Tibial artery (tissue), 4 donors: ENCODE results near the gene ACSL6.

Experiments
- DNase-seq, 2 donors: peaks; one replicate each; pipeline ENCODE4 v3.0.0-alpha.2; 2019
- H3K27ac ChIP-seq, 2 donors: fragments of 200-600 bp; sonication (generic) in 1 of 2; 1 replicate in 1 of 2; 2 replicates in 1 of 2; pipeline ENCODE4 v1.5.1; 2018 to 2019; ENCODE audit warnings: mild to moderate bottlenecking in 1 of 2
- H3K27me3 ChIP-seq, 2 donors: fragments of 200-600 bp; sonication (generic) in 1 of 2; one replicate each; pipeline versions ENCODE4 v1.5.1 to v1.6.0; 2016 to 2019
- H3K36me3 ChIP-seq, 3 donors: fragments of 200-600 bp; sonication (generic) in 2 of 3; one replicate each; pipeline ENCODE4 v1.5.1; 2016 to 2019; ENCODE audit warnings: mild to moderate bottlenecking in 2 of 3
- H3K4me1 ChIP-seq, 4 donors: fragments of 200-600 bp; sonication (generic) in 2 of 4; 1 replicate in 3 of 4; 2 replicates in 1 of 4; pipeline ENCODE4 v1.5.1; 2016 to 2019
- H3K4me3 ChIP-seq, 2 donors: fragments of 200-600 bp; sonication (generic) in 1 of 2; 1 replicate in 1 of 2; 2 replicates in 1 of 2; pipeline ENCODE4 v1.5.1; 2018 to 2019; ENCODE audit warnings: mild to moderate bottlenecking in 2 of 2
- H3K9me3 ChIP-seq, 3 donors: fragments of 200-600 bp; sonication (generic) in 1 of 3; one replicate each; pipeline ENCODE4 v1.5.1; 2016 to 2019
- CTCF ChIP-seq, 2 experiments: fragments of 200-600 bp in 1 of 2; fragments of 450-650 bp in 1 of 2; IDR thresholded peaks; one replicate each; pipeline ENCODE4 v1.5.1; 2017 to 2019; ENCODE audit warnings: antibody characterized with exemption in 2 of 2, mild to moderate bottlenecking in 1 of 2, moderate library complexity in 1 of 2
- intact Hi-C: fragments of 100-400 bp; cut with DNase I; formaldehyde crosslinking; loops from one replicate; pipeline ENCODE4 v1.15.0; 2023; ENCODE audit warnings: low total_unique reads

Gene ACSL6

GRCh38 chr5:132024117-132024435 is 12.6 kb upstream of the ACSL6 start:
- intact Hi-C loops: no loop called here
- DNase-seq: no peak
- Histone ChIP-seq H3K9me3 (no peaks in the 10 kb centered on the region), H3K27me3 (peaks cover 0 to 6% of the 10 kb centered on the region in 2 donors), H3K4me1 (no peaks in the 10 kb centered on the region), H3K27ac (no peak overlapping the region), H3K4me3 (no peak overlapping the region), H3K36me3 (no peaks in the 10 kb centered on the region)
- no peak for TF ChIP-seq CTCF (IDR thresholded peaks at IDR 0.05)

- no peaks in the 10 kb centered on the region for H3K9me3 ChIP-seq
- no peaks in the 10 kb centered on the region for H3K36me3 ChIP-seq
- intact Hi-C loops: no loop called here
- no peak for DNase-seq
- H3K4me3 ChIP-seq: no peak overlapping the region
- peaks cover 0 to 10% of the 10 kb centered on the region in 2 donors for H3K27me3 ChIP-seq
- TF ChIP-seq CTCF (IDR thresholded peaks at IDR 0.05): no peak
- no peak overlapping the region for H3K27ac ChIP-seq
- no peaks in the 10 kb centered on the region for H3K4me1 ChIP-seq
These were observed 12.0 kb upstream of the ACSL6 start for GRCh38 chr5:132023258-132024116.

- intact Hi-C loops: no loop called here
- H3K9me3 ChIP-seq: no peaks in the 10 kb centered on the region
- H3K27me3 ChIP-seq: peaks cover 0 to 17% of the 10 kb centered on the region in 2 donors
- H3K4me3 ChIP-seq: no peak overlapping the region
- DNase-seq: no peak
- H3K4me1 ChIP-seq: no peaks in the 10 kb centered on the region
- no peak overlapping the region for H3K27ac ChIP-seq
- H3K36me3 ChIP-seq: no peaks in the 10 kb centered on the region
- no peak for TF ChIP-seq CTCF (IDR thresholded peaks at IDR 0.05)
These were observed 11.3 kb upstream of the ACSL6 start for GRCh38 chr5:132022737-132023136.

GRCh38 chr5:132021654-132022053 is 10.2 kb upstream of the ACSL6 start:
- Histone ChIP-seq H3K27me3 (peaks cover 0 to 21% of the 10 kb centered on the region in 2 donors), H3K27ac (no peak overlapping the region), H3K4me3 (no peak overlapping the region), H3K36me3 (no peaks in the 10 kb centered on the region), H3K4me1 (no peaks in the 10 kb centered on the region), H3K9me3 (no peaks in the 10 kb centered on the region)
- TF ChIP-seq CTCF (IDR thresholded peaks at IDR 0.05): no peak
- intact Hi-C loops: no loop called here
- DNase-seq: no peak

- Histone ChIP-seq H3K27ac (no peak overlapping the region), H3K9me3 (no peaks in the 10 kb centered on the region), H3K36me3 (no peaks in the 10 kb centered on the region), H3K4me3 (no peak overlapping the region), H3K4me1 (no peaks in the 10 kb centered on the region), H3K27me3 (peaks cover 0 to 24% of the 10 kb centered on the region in 2 donors)
- no peak for TF ChIP-seq CTCF (IDR thresholded peaks at IDR 0.05)
- no peak for DNase-seq
- intact Hi-C loops: no loop called here
These were observed 9.3 kb upstream of the ACSL6 start for GRCh38 chr5:132020568-132021339.
